ENCODE results near the gene SLC30A9.

The SLC30A9 gene

DNA sequence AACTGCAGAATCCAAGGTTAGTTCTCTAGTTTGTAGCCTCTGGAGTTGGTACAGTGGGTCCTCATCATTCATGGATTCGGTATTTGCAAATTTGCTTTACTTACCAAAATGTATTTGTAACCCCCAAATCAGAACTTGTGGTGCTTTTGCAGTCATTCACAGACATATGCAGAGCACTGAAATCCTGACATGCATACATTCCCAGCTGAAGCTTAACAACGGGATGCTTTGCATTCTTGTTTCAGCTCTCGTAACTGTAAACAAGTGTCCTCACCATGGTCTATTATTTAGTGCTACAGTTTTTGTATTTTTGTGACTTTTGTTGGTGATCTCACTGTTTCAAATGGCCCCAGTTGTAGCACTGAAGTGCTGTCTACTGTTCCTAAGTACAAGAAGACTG, 146.0 kb downstream of the SLC30A9 start:
- DNase-seq (ENCODE audit: low spot score) = no peak
